LNCaP clone FGC (cell line): ENCODE measurements around the gene SLC46A3.

ENCODE experiments used
- DNase-seq: peaks from one replicate; pipeline ENCODE4 v3.0.0-alpha.2; 2011; ENCODE audit warnings: low read depth
- H3K4me3 ChIP-seq: 2 replicates; pipeline ENCODE4 v1.5.1; 2011; ENCODE audit warnings: mild to moderate bottlenecking, low read depth, low read length, control low read depth
- CTCF ChIP-seq: IDR thresholded peaks from 2 replicates; pipeline ENCODE4 v1.5.1; 2012; ENCODE audit warnings: mild to moderate bottlenecking; ENCODE audit not compliant: control insufficient read depth, insufficient read depth; ENCODE audit errors: extremely low read depth

The SLC46A3 gene

GRCh38 chr13:28654276-28654675, 64.5 kb downstream of the SLC46A3 start:
- no peak overlapping the region for H3K4me3 ChIP-seq
- no peak for TF ChIP-seq CTCF
- DNase-seq, result no peak

GRCh38 chr13:28653111-28653510, 65.7 kb downstream of the SLC46A3 start:
- no peak overlapping the region for H3K4me3 ChIP-seq
- no peak for TF ChIP-seq CTCF
- DNase-seq, result no peak

GRCh38 chr13:28651810-28652401, 66.9 kb downstream of the SLC46A3 start:
- no peak for DNase-seq
- no peak overlapping the region for H3K4me3 ChIP-seq
- no peak for TF ChIP-seq CTCF

DNA sequence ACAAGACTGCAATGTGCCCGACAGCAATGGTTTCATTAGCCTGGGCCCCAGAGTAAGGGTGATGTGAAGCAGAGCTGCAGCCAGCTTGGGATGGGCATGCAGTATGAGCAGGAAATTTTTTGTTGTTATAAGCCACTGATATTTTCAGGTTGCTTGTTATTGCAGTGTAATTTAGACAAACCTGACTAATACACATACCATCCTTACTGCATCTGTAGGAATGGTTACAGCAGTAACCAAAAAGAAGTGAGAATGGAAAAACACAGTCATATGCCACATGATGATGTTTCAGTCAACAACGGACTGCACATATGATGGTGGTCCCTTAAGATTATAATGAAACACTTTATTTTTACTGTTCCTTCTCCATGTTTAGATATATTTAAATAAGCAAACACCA, 68.5 kb downstream of the SLC46A3 start:
- TF ChIP-seq CTCF, result no peak
- H3K4me3 ChIP-seq, result no peak overlapping the region
- DNase-seq, result no peak
